Measurements from ENCODE around the gene LUC7L.
"Not testable (repeated sequence)": the region's sequence is repeated elsewhere in the genome, so short reads cannot be mapped to it uniquely, and the experiment has no call there.

The LUC7L gene

GRCh38 chr16:164134-164823 is 65.0 kb downstream of the LUC7L start:
- not testable (repeated sequence) for DNase-seq

GRCh38 chr16:163696-164095 is 65.6 kb downstream of the LUC7L start:
- not testable (repeated sequence) for DNase-seq

GRCh38 chr16:163139-163538 is 66.1 kb downstream of the LUC7L start:
- DNase-seq: not testable (repeated sequence)

GRCh38 chr16:162271-162991 is 66.8 kb downstream of the LUC7L start:
- DNase-seq: no peak

- DNase-seq: no peak
Observed at GRCh38 chr16:160691-161190, 68.5 kb downstream of the LUC7L start.

GRCh38 chr16:160242-160641 is 69.0 kb downstream of the LUC7L start:
- not testable (repeated sequence) for DNase-seq

- DNase-seq: no peak
Observed at GRCh38 chr16:159136-159849, 70.0 kb downstream of the LUC7L start.

- DNase-seq: no peak
Observed at GRCh38 chr16:155031-155398, 74.2 kb downstream of the LUC7L start.

GRCh38 chr16:154217-155030 is 74.8 kb downstream of the LUC7L start:
- DNase-seq: no peak

- not testable (repeated sequence) for DNase-seq
Observed at GRCh38 chr16:153550-154216, 75.6 kb downstream of the LUC7L start.

GRCh38 chr16:153129-153521 is 76.1 kb downstream of the LUC7L start:
- not testable (repeated sequence) for DNase-seq

GRCh38 chr16:152141-153128 is 76.8 kb downstream of the LUC7L start, which contains the start of gene HBZ:
Gene HBZ, plus strand, starts transcription at chr16:152644. Its CDS starts 266 bp downstream, at chr16:152910.
- no peak for DNase-seq

GRCh38 chr16:149024-149660 is 80.1 kb downstream of the LUC7L start:
- DNase-seq: no peak

GRCh38 chr16:146646-147045 is 82.6 kb downstream of the LUC7L start:
- no peak for DNase-seq

GRCh38 chr16:144797-145252 is 84.4 kb downstream of the LUC7L start:
- no peak for DNase-seq

GRCh38 chr16:143456-143855 is 85.8 kb downstream of the LUC7L start:
- no peak for DNase-seq

- no peak for DNase-seq
Observed at GRCh38 chr16:143047-143446, 86.2 kb downstream of the LUC7L start.

GRCh38 chr16:142405-142967 is 86.8 kb downstream of the LUC7L start:
- no peak for DNase-seq

GRCh38 chr16:140175-140857 is 88.9 kb downstream of the LUC7L start:
- no peak for DNase-seq
